Right atrium auricular region (tissue), 2 donors: ENCODE measurements around the gene PRKCH. TPM values are rescaled to one million over a fixed set of nuclear protein-coding genes. Genes with fewer than 3 reads are reported as not detected.
A peak's percentile ranks its signal among the peaks of the same experiment; 100 is the strongest.

Experiments
- DNase-seq: peaks from one replicate; pipeline ENCODE4 v3.0.0-alpha.2; 2019; ENCODE audit warnings: low spot score
- H3K27ac ChIP-seq, 2 donors: fragments of 200-600 bp; sonication (generic); 1 replicate in 1 of 2; 2 replicates in 1 of 2; pipeline ENCODE4 v1.5.1; 2016 to 2019
- H3K27me3 ChIP-seq, 2 donors: fragments of 200-600 bp; sonication (generic); one replicate each; pipeline versions ENCODE4 v1.5.1 to v1.6.0; 2017 to 2019
- H3K36me3 ChIP-seq: fragments of 200-600 bp; sonication (generic); one replicate; pipeline ENCODE4 v1.5.1; 2016
- H3K4me1 ChIP-seq, 2 donors: fragments of 200-600 bp; sonication (generic); one replicate each; pipeline versions ENCODE4 v1.5.1 to v1.6.0; 2017 to 2019
- H3K4me3 ChIP-seq, 2 donors: fragments of 200-600 bp; sonication (generic); 1 replicate in 1 of 2; 2 replicates in 1 of 2; pipeline ENCODE4 v1.5.1; 2017 to 2019; ENCODE audit warnings: mild to moderate bottlenecking in 1 of 2, moderate library complexity in 1 of 2
- H3K9me3 ChIP-seq, 2 donors: fragments of 200-600 bp; sonication (generic); one replicate each; pipeline ENCODE4 v1.5.1; 2019
- total RNA-seq, 2 donors: library from RNA; depleted of rRNA; stranded (reverse); fragments of >200 nt; gene quantifications; one replicate each; pipeline ENCODE4 v1.1.0, GENCODE V29; 2016
- TF ChIP-seq, protein P1 (sequence below), 2 donors: fragments of 200-600 bp; sonication (generic); IDR thresholded peaks; one replicate each; pipeline ENCODE4 v1.5.1; 2019; ENCODE audit warnings: antibody characterized with exemption in 2 of 2

PRKCH gene
- total RNA-seq, 2 donors from 2014 or later, result 24.9 to 40.3 TPM

DNA sequence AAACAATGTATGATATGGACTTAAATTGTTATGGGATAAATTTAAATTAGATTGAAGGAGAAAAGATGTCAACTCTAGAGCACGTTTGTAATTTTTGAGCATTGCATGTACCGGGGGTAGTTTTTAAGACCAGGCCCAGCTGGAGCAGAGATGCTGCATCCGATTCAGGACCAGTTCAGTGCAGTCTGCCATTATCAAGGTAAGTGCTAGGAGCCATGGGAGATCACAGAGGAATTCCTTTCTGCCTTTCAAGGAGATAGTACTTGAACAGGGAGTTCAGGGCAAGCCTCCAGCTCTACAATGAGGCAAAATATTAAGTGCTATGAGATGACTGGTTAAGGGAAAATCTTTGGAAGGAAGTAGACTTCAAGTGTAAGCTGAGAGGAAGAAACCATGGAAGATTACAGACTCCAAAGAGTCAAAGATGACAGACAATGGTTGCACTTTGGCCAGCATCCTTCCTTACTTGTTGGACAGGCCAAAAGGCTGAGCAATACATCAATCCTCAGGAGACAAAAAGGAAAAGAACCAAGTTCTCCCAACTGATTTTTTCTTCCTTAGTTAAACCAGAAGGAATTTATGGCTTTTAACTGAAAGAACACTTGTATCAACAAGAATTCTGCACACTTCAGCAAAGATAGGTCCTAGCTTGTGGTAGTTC is 260.7 kb downstream of the PRKCH start:
- Histone ChIP-seq H3K4me3 (no peak overlapping the region), H3K4me1 (peaks cover 0 to 28% of the 10 kb centered on the region in 2 donors), H3K9me3 (no peaks in the 10 kb centered on the region), H3K27ac (peak overlapping the region in 1 of 2 donors; percentile 35), H3K27me3 (no peaks in the 10 kb centered on the region), H3K36me3 (no peaks in the 10 kb centered on the region)
- TF ChIP-seq, protein P1, sequence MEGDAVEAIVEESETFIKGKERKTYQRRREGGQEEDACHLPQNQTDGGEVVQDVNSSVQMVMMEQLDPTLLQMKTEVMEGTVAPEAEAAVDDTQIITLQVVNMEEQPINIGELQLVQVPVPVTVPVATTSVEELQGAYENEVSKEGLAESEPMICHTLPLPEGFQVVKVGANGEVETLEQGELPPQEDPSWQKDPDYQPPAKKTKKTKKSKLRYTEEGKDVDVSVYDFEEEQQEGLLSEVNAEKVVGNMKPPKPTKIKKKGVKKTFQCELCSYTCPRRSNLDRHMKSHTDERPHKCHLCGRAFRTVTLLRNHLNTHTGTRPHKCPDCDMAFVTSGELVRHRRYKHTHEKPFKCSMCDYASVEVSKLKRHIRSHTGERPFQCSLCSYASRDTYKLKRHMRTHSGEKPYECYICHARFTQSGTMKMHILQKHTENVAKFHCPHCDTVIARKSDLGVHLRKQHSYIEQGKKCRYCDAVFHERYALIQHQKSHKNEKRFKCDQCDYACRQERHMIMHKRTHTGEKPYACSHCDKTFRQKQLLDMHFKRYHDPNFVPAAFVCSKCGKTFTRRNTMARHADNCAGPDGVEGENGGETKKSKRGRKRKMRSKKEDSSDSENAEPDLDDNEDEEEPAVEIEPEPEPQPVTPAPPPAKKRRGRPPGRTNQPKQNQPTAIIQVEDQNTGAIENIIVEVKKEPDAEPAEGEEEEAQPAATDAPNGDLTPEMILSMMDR (IDR thresholded peaks at IDR 0.05), result no peak
- no peak for DNase-seq

DNA sequence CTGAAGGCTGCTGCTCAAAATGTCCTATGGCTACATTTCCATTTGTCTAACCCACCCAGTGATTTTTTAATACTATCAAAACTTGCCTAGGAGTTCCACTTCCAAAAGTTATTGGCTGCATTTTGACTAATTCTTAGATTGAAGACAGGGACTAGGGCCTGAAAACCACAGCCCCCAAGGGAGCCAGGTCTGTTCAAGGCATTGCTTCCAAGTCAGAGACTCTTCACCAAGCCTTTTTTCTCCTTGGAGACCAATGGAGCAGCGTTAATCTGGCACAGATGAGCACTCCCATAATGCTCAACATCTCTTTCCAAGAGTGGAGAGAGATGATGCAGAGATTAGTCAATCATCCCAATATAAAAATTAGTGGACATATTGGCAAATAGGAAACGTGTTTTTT is 261.4 kb downstream of the PRKCH start:
- no peak overlapping the region for H3K4me3 ChIP-seq
- no peaks in the 10 kb centered on the region for H3K36me3 ChIP-seq
- H3K27me3 ChIP-seq, result no peaks in the 10 kb centered on the region
- no peaks in the 10 kb centered on the region for H3K9me3 ChIP-seq
- H3K27ac ChIP-seq, result peak overlapping the region in 1 of 2 donors; percentile 35
- no peak for DNase-seq
- TF ChIP-seq, protein P1 (IDR thresholded peaks at IDR 0.05), result no peak
- peaks cover 0 to 28% of the 10 kb centered on the region in 2 donors for H3K4me1 ChIP-seq

DNA sequence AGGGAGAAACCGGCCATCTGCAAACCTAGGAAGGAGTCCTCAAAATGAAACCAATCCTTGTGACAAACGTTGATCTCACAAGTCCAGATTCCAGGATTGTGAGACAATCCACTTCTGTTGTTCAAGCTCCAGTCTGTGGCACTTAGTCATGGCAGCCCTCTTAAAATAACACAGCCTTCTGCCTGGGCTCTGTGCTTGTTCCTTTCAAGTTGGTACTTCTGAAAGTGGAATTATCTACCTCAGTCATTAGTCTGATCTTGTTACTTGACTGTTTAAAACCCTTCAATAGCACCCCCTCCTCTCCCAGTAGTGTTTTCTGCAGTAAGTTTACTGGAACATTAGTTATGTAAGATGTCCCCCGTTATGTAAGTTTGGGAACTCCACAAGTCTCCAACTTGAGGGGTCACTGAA is 263.0 kb downstream of the PRKCH start:
- TF ChIP-seq, protein P1 (IDR thresholded peaks at IDR 0.05), result no peak
- Histone ChIP-seq H3K27ac (no peak overlapping the region), H3K4me1 (peaks cover 0 to 28% of the 10 kb centered on the region in 2 donors), H3K36me3 (no peaks in the 10 kb centered on the region), H3K4me3 (no peak overlapping the region), H3K9me3 (no peaks in the 10 kb centered on the region), H3K27me3 (no peaks in the 10 kb centered on the region)
- no peak for DNase-seq

DNA sequence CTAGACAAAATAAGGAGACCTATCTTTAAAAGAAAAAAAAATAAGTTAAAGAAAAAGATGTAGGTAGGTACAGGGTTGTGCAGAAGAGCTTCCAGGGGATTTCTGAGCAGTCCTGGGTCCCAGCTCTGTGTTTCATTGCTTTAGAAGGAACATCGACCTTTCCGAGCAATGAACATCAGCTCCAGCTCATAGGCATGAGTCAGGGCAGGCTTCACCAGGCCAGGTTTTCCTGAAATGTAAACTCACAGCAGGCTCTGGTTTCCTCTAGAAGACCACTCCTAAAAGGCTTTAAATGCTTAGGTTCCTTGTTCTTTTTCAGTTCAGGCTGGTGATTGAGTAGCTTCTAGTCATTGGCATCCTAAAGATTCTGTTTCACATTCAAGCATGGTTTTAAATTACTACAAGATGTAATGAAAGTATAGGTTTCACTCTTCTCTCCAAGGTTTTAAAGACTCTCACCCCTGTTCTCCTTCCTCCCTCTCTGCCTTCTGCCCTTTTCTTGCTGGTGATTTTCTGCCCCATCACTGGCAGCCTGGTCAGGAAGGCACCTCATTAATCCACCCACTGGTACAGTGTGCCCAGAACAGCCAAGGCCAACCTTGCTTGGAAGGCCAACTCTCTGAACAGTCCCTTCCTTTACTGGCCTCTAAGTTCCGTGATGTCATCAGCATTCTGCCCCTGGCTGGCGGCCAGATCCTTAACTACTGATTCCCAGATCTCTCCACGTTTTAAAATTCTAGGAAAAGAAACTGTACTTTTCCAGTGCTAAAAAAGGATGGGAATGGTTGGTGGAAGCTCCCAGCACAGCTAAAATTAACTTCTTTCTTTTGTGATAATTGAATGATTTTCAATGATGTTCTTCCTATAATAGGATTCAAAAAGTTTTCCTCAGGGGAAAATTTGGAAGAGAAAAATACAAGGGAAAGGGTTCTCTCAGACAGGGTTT is 264.5 kb downstream of the PRKCH start:
- H3K27me3 ChIP-seq, result no peaks in the 10 kb centered on the region
- no peaks in the 10 kb centered on the region for H3K9me3 ChIP-seq
- no peaks in the 10 kb centered on the region for H3K36me3 ChIP-seq
- peak; percentile 81 for DNase-seq
- peaks cover 0 to 28% of the 10 kb centered on the region in 2 donors for H3K4me1 ChIP-seq
- no peak overlapping the region for H3K4me3 ChIP-seq
- TF ChIP-seq, protein P1 (IDR thresholded peaks at IDR 0.05), result no peak
- H3K27ac ChIP-seq, result peak overlapping the region; percentile 35 to 65

DNA sequence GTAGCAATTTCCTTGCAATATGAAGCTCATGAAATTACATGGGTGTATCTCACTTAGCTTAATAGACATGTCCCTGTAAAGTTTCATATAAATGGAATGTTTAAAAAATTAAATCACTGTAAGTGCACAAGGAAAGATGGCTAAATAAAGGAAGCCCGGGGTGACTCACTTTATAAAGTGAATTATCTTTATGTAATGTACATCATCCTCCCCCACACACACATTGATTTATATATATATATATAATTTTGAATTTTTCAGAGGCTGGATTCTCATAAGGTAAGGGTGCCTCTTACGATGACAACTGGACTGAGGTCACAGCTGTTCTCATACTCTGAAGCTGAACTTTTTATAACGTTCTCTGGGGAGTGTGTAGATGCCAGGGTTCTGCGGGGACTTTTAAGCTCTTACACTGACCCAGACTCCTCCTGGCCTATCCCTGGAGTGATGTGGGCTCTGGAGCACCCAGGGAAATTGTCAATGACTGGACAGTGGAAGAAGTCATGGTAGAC is 265.2 kb downstream of the PRKCH start:
- no peaks in the 10 kb centered on the region for H3K27me3 ChIP-seq
- H3K4me1 ChIP-seq, result peaks cover 0 to 28% of the 10 kb centered on the region in 2 donors
- no peaks in the 10 kb centered on the region for H3K9me3 ChIP-seq
- H3K4me3 ChIP-seq, result no peak overlapping the region
- TF ChIP-seq, protein P1 (IDR thresholded peaks at IDR 0.05), result no peak
- peak overlapping the region; percentile 35 to 65 for H3K27ac ChIP-seq
- no peak for DNase-seq
- no peaks in the 10 kb centered on the region for H3K36me3 ChIP-seq
